CD4-positive, alpha-beta T cell treated with Interleukin-17A for 4 hours (primary cell): ENCODE results near the gene FRYL.

ENCODE experiments used
- DNase-seq: peaks from one replicate; pipeline ENCODE4 v3.0.0-alpha.2; 2020; ENCODE audit warnings: mixed read lengths

Gene FRYL

GRCh38 chr4:48542888-48543287 lies 237.2 kb downstream of the FRYL start:
- no peak for DNase-seq

GRCh38 chr4:48539597-48539996 lies 240.5 kb downstream of the FRYL start:
- DNase-seq = no peak

GRCh38 chr4:48538358-48538757 lies 241.7 kb downstream of the FRYL start:
- no peak for DNase-seq

GRCh38 chr4:48526406-48526805 lies 253.7 kb downstream of the FRYL start:
- no peak for DNase-seq

GRCh38 chr4:48518143-48518542 lies 261.9 kb downstream of the FRYL start:
- DNase-seq = no peak

GRCh38 chr4:48509543-48509942 lies 270.5 kb downstream of the FRYL start:
- DNase-seq = no peak

- no peak for DNase-seq
These were observed 273.4 kb downstream of the FRYL start for GRCh38 chr4:48506716-48507115.

GRCh38 chr4:48504352-48504751 lies 275.7 kb downstream of the FRYL start:
- DNase-seq = no peak

GRCh38 chr4:48504026-48504330 lies 276.1 kb downstream of the FRYL start:
- DNase-seq = no peak

- DNase-seq = no peak
These were observed 276.6 kb downstream of the FRYL start for GRCh38 chr4:48503233-48504025.

- no peak for DNase-seq
These were observed 280.5 kb downstream of the FRYL start for GRCh38 chr4:48499551-48500066.

GRCh38 chr4:48498895-48499294 lies 281.2 kb downstream of the FRYL start:
- DNase-seq = no peak

GRCh38 chr4:48495941-48496340 lies 284.1 kb downstream of the FRYL start:
- no peak for DNase-seq

- DNase-seq = no peak
These were observed 286.5 kb downstream of the FRYL start for GRCh38 chr4:48493452-48494100.

- no peak for DNase-seq
These were observed 288.4 kb downstream of the FRYL start for GRCh38 chr4:48491514-48492176.

GRCh38 chr4:48490680-48491513 lies 289.2 kb downstream of the FRYL start:
- no peak for DNase-seq

- peak; percentile 6 for DNase-seq
These were observed 289.9 kb downstream of the FRYL start, which contains the start of gene ZAR1 for GRCh38 chr4:48490012-48490679. TSS of gene ZAR1 (plus strand) at chr4:48490252. CDS start at chr4:48490292, 40 bp downstream.

- no peak for DNase-seq
These were observed 290.4 kb downstream of the FRYL start for GRCh38 chr4:48489683-48490011.

- no peak for DNase-seq
These were observed 295.4 kb downstream of the FRYL start for GRCh38 chr4:48484494-48485168.

- peak; percentile 15 for DNase-seq
These were observed 296.1 kb downstream of the FRYL start for GRCh38 chr4:48483777-48484493.
